HUDEP-2 (cell line): ENCODE results near the gene DNASE1L1.

Source experiments
- DNase-seq, 76 experiments: peaks; one replicate each; lab custom pipeline; 2025; ENCODE audit not compliant: unreplicated experiment in 76 of 76; lab: John Stamatoyannopoulos, UW

Gene DNASE1L1

GRCh38 chrX:154409222-154409871, at the start of gene DNASE1L1:
Gene DNASE1L1 (minus strand): TSS chrX:154409254. CDS start chrX:154405568, 3,686 bp downstream.
- DNase-seq = peak in 73 of 76 experiments; percentile 11 to 89 (median 71)

- DNase-seq = peak in 8 of 76 experiments; percentile 1 to 36 (median 20)
These were observed 49.3 kb upstream of the DNASE1L1 start, which contains the start of gene PLXNA3 for GRCh38 chrX:154458116-154458953. Gene PLXNA3 (plus strand): TSS chrX:154458281. CDS start chrX:154460184, 1,903 bp downstream.

- DNase-seq = peak in 5 of 76 experiments; percentile 7 to 36 (median 13)
These were observed 48.5 kb upstream of the DNASE1L1 start for GRCh38 chrX:154457491-154458115.

GRCh38 chrX:154452823-154453222, 43.8 kb upstream of the DNASE1L1 start:
- DNase-seq = no peak

- DNase-seq = no peak
These were observed 41.3 kb upstream of the DNASE1L1 start for GRCh38 chrX:154450312-154450711.

GRCh38 chrX:154449618-154450017, 40.6 kb upstream of the DNASE1L1 start:
- DNase-seq = no peak

- no peak for DNase-seq
These were observed 39.4 kb upstream of the DNASE1L1 start for GRCh38 chrX:154448484-154448883.

- DNase-seq = no peak
These were observed 37.4 kb upstream of the DNASE1L1 start for GRCh38 chrX:154446430-154446829.

GRCh38 chrX:154445776-154446175, 36.7 kb upstream of the DNASE1L1 start:
- no peak for DNase-seq

- DNase-seq = no peak
These were observed 35.7 kb upstream of the DNASE1L1 start for GRCh38 chrX:154444755-154445246.

- DNase-seq = peak in 56 of 76 experiments; percentile 0 to 73 (median 42)
These were observed 35.1 kb upstream of the DNASE1L1 start, which contains the start of gene FAM50A for GRCh38 chrX:154443992-154444754. Gene FAM50A (plus strand): TSS chrX:154444141. CDS start chrX:154444236, 95 bp downstream.

- DNase-seq = no peak
These were observed 34.4 kb upstream of the DNASE1L1 start for GRCh38 chrX:154443479-154443910.

- DNase-seq = no peak
These were observed 33.1 kb upstream of the DNASE1L1 start for GRCh38 chrX:154441984-154442707.

GRCh38 chrX:154441564-154441963, 32.5 kb upstream of the DNASE1L1 start:
- no peak for DNase-seq

GRCh38 chrX:154440623-154441357, 31.7 kb upstream of the DNASE1L1 start:
- no peak for DNase-seq

GRCh38 chrX:154439841-154440240, 30.8 kb upstream of the DNASE1L1 start:
- DNase-seq = no peak

- DNase-seq = no peak
These were observed 29.2 kb upstream of the DNASE1L1 start for GRCh38 chrX:154437971-154438893.
